A549 (cell line): Measurements from ENCODE around the gene LIN28A. TPM values are rescaled to one million over a fixed set of nuclear protein-coding genes. Genes with fewer than 3 reads are reported as not detected.

ENCODE experiments used
- ATAC-seq, 2 experiments: fragments of 200-7000 bp in 1 of 2; fragments of >200 bp in 1 of 2; cut with Nextera tagmentation in 1 of 2; cut with Tn5 transposase in 1 of 2; 3 replicates each; pipeline versions ENCODE4 v1.8.0 to v1.9.1; 2018 to 2020; ENCODE audit warnings: mild to moderate bottlenecking in 1 of 2, moderate library complexity in 1 of 2
- CTCF ChIA-PET: fragments of 300-600 bp; sonication (Branson Sonifier 250); formaldehyde crosslinking; extraction: SDS; loops from one replicate; lab custom pipeline; 2021; ENCODE audit warnings: antibody characterized with exemption, inconsistent platforms; lab: Yijun Ruan, JAX
- POLR2A ChIA-PET: fragments of 350-600 bp; formaldehyde crosslinking; extraction: SDS; loops from one replicate; lab custom pipeline; 2021; ENCODE audit warnings: antibody characterized with exemption, inconsistent platforms; lab: Yijun Ruan, JAX
- DNase-seq, 2 experiments: peaks; one replicate each; pipeline versions ENCODE4 v3.0.0 to v3.0.0-alpha.2; 2011 to 2016; ENCODE audit warnings: low read depth in 1 of 2, low spot score in 1 of 2
- FAIRE-seq: peaks from 2 replicates; lab custom pipeline; 2011; peaks lifted over from hg19 to GRCh38; lab: Jason Lieb, UNC
- H3K27ac ChIP-seq, 2 experiments: fragments of >200 bp; sonication (Bioruptor Twin); formaldehyde crosslinking; 3 replicates each; pipeline ENCODE4 v1.5.1; 2016 to 2017
- H3K4me1 ChIP-seq: fragments of >200 bp; sonication (Bioruptor Twin); formaldehyde crosslinking; 3 replicates; pipeline ENCODE4 v1.6.1; 2016
- H3K4me2 ChIP-seq: fragments of >200 bp; sonication (Bioruptor Twin); formaldehyde crosslinking; 3 replicates; pipeline ENCODE4 v1.6.1; 2016
- H3K4me3 ChIP-seq: fragments of >200 bp; sonication (Bioruptor Twin); formaldehyde crosslinking; 3 replicates; pipeline ENCODE4 v1.5.1; 2016
- H3K9me3 ChIP-seq: fragments of >200 bp; sonication (Bioruptor Twin); formaldehyde crosslinking; 3 replicates; pipeline ENCODE4 v1.6.1; 2016
- ATOH8 ChIP-seq: fragments of 250-450 bp; sonication (Bioruptor Pico); IDR thresholded peaks from 2 replicates; pipeline ENCODE4 v1.5.0; 2020; ENCODE audit warnings: low read depth, mild to moderate bottlenecking, moderate library complexity
- BHLHE40 ChIP-seq: IDR thresholded peaks from 2 replicates; pipeline ENCODE4 v1.6.1; 2012; ENCODE audit warnings: low read depth, low read length, inconsistent platforms
- CBX8 ChIP-seq: fragments of 200-600 bp; sonication (generic); IDR thresholded peaks from 2 replicates; pipeline ENCODE4 v1.6.1; 2016
- CEBPB ChIP-seq, 2 experiments: fragments of >200 bp in 1 of 2; sonication (Bioruptor Twin) in 1 of 2; formaldehyde crosslinking in 1 of 2; IDR thresholded peaks; 2 replicates each; pipeline ENCODE4 v1.6.1; 2012 to 2016
- CHD4 ChIP-seq: fragments of 200-600 bp; sonication (generic); IDR thresholded peaks from 2 replicates; pipeline ENCODE4 v1.6.1; 2016; ENCODE audit warnings: antibody characterized with exemption, mild to moderate bottlenecking, borderline replicate concordance
- CTCF ChIP-seq: fragments of >200 bp; sonication (Bioruptor Twin); formaldehyde crosslinking; IDR thresholded peaks from 3 replicates; pipeline ENCODE4 v1.5.1; 2016
- E2F6 ChIP-seq: IDR thresholded peaks from 2 replicates; pipeline ENCODE4 v1.6.1; 2012; ENCODE audit warnings: low read depth, borderline replicate concordance
- EHF ChIP-seq: fragments of 250-450 bp; sonication (Bioruptor Pico); IDR thresholded peaks from 2 replicates; pipeline ENCODE4 v1.5.0; 2020; ENCODE audit warnings: mild to moderate bottlenecking
- EHMT2 ChIP-seq: fragments of 200-600 bp; sonication (generic); IDR thresholded peaks from 2 replicates; pipeline ENCODE4 v1.6.1; 2016; ENCODE audit warnings: antibody characterized with exemption, low read depth, mild to moderate bottlenecking, moderate library complexity
- EP300 ChIP-seq, 2 experiments: fragments of >200 bp; sonication (Bioruptor Twin); formaldehyde crosslinking; IDR thresholded peaks; 2 replicates in 1 of 2; 3 replicates in 1 of 2; pipeline ENCODE4 v1.6.1; 2016 to 2017
- FOSB ChIP-seq: fragments of 250-450 bp; sonication (Bioruptor Pico); IDR thresholded peaks from 2 replicates; pipeline ENCODE4 v1.5.0; 2020; ENCODE audit warnings: mild to moderate bottlenecking, moderate library complexity
- FOSL2 ChIP-seq, 2 experiments: fragments of 450-650 bp in 1 of 2; fragments of >200 bp in 1 of 2; sonication (Bioruptor Twin) in 1 of 2; formaldehyde crosslinking; IDR thresholded peaks; 2 replicates each; pipeline versions ENCODE4 v1.5.0 to v1.6.1; 2016 to 2020; ENCODE audit warnings: mild to moderate bottlenecking in 1 of 2, moderate library complexity in 1 of 2
- HDAC2 ChIP-seq: fragments of 200-600 bp; sonication (generic); IDR thresholded peaks from 2 replicates; pipeline ENCODE4 v1.6.1; 2016
- HEYL ChIP-seq: fragments of 250-450 bp; sonication (Bioruptor Pico); IDR thresholded peaks from 2 replicates; pipeline ENCODE4 v1.8.0; 2021; ENCODE audit warnings: mild to moderate bottlenecking, moderate library complexity
- HMGXB4 ChIP-seq: fragments of 250-450 bp; sonication (Bioruptor Pico); IDR thresholded peaks from 2 replicates; pipeline ENCODE4 v1.5.0; 2021; ENCODE audit warnings: mild to moderate bottlenecking, moderate library complexity, borderline replicate concordance
- HOXB13 ChIP-seq: fragments of 250-450 bp; sonication (Bioruptor Pico); IDR thresholded peaks from 2 replicates; pipeline ENCODE4 v1.5.0; 2020; ENCODE audit warnings: low read depth, mild to moderate bottlenecking, moderate library complexity
- HOXB5 ChIP-seq: fragments of 250-450 bp; sonication (Bioruptor Pico); IDR thresholded peaks from 2 replicates; pipeline ENCODE4 v1.5.0; 2020; ENCODE audit warnings: mild to moderate bottlenecking, moderate library complexity
- JUNB ChIP-seq: fragments of >200 bp; sonication (Bioruptor Twin); formaldehyde crosslinking; IDR thresholded peaks from 2 replicates; pipeline ENCODE4 v1.6.1; 2016
- KDM1A ChIP-seq: fragments of 200-600 bp; sonication (generic); IDR thresholded peaks from 2 replicates; pipeline ENCODE4 v1.6.1; 2016; ENCODE audit warnings: low read depth, mild to moderate bottlenecking
- MAFK ChIP-seq: fragments of 450-650 bp; IDR thresholded peaks from 2 replicates; pipeline ENCODE4 v1.6.1; 2014; ENCODE audit not compliant: partially characterized antibody
- MAX ChIP-seq: IDR thresholded peaks from 2 replicates; pipeline ENCODE4 v1.6.1; 2012
- MAZ ChIP-seq: fragments of 150-350 bp; IDR thresholded peaks from 2 replicates; pipeline ENCODE4 v1.6.1; 2014; ENCODE audit warnings: antibody characterized with exemption, low read depth, low read length, borderline replicate concordance
- MYC ChIP-seq: IDR thresholded peaks from 2 replicates; pipeline ENCODE4 v1.6.1; 2012; ENCODE audit warnings: mild to moderate bottlenecking, inconsistent platforms, low read length, improper control_type of control experiment, borderline replicate concordance
- NFE2L2 ChIP-seq: fragments of 150-350 bp; conservative IDR thresholded peaks from 2 replicates; pipeline ENCODE4 v1.6.1; 2014; ENCODE audit warnings: low read length
- PHF8 ChIP-seq: fragments of 200-600 bp; sonication (generic); IDR thresholded peaks from 2 replicates; pipeline ENCODE4 v1.6.1; 2016; ENCODE audit warnings: low read depth, mild to moderate bottlenecking, antibody characterized with exemption, moderate library complexity, borderline replicate concordance
- POLR2A ChIP-seq: IDR thresholded peaks from 2 replicates; pipeline ENCODE4 v1.6.1; 2012; ENCODE audit warnings: mild to moderate bottlenecking, low read length
- RARB ChIP-seq: fragments of 250-450 bp; sonication (Bioruptor Pico); IDR thresholded peaks from 2 replicates; pipeline ENCODE4 v1.8.0; 2021; ENCODE audit warnings: mild to moderate bottlenecking, moderate library complexity
- REST ChIP-seq: fragments of 200-600 bp; sonication (generic); IDR thresholded peaks from 2 replicates; pipeline ENCODE4 v1.6.1; 2016; ENCODE audit warnings: antibody characterized with exemption, mild to moderate bottlenecking, moderate library complexity
- RNF2 ChIP-seq: fragments of 200-600 bp; sonication (generic); IDR thresholded peaks from 2 replicates; pipeline ENCODE4 v1.6.1; 2016; ENCODE audit warnings: low read depth, mild to moderate bottlenecking, antibody characterized with exemption, moderate library complexity, borderline replicate concordance
- SREBF2 ChIP-seq: fragments of 450-650 bp; IDR thresholded peaks from 2 replicates; pipeline ENCODE4 v1.6.1; 2014; ENCODE audit warnings: mild to moderate bottlenecking, moderate library complexity
- USF2 ChIP-seq: fragments of 450-650 bp; IDR thresholded peaks from 2 replicates; pipeline ENCODE4 v1.6.1; 2014; ENCODE audit warnings: antibody characterized with exemption
- ZFP36 ChIP-seq: fragments of 450-650 bp; IDR thresholded peaks from 2 replicates; pipeline ENCODE4 v1.6.1; 2014; ENCODE audit warnings: borderline replicate concordance; ENCODE audit not compliant: partially characterized antibody
- ZSCAN20 ChIP-seq: fragments of 250-450 bp; sonication (Bioruptor Pico); IDR thresholded peaks from 2 replicates; pipeline ENCODE4 v1.8.0; 2022; ENCODE audit warnings: mild to moderate bottlenecking, moderate library complexity
- WGBS: methylation state at CpG from one replicate; pipeline ENCODE4 v1.1.6; 2017; ENCODE audit errors: missing lambda C conversion rate; 5-methylcytosine and 5-hydroxymethylcytosine counted together
- polyA plus RNA-seq, 4 experiments: library from polyadenylated mRNA; depleted of rRNA in 3 of 4; stranded (reverse); fragments of >200 nt; fragmentation: RNase III in 1 of 4; extraction: RNeasy Plus Mini Kit Qiagen cat#74134 plus additional on column Dnase treatment in 1 of 4; gene quantifications; 2 replicates in 3 of 4; 3 replicates in 1 of 4; pipeline ENCODE4 v1.2.3, GENCODE V29; 2011 to 2017

LIN28A gene
- polyA plus RNA-seq, 2 of the 4 experiments (the other 2 are of a cell fraction): 0.03 to 0.04 TPM

- Histone ChIP-seq H3K4me2 (0 out of 3 replicates have a peak overlapping the region, but pooled peaks have one; percentile 32), H3K27ac (peak overlapping the region in 1 of 2 experiments; percentile 58; a peak in 2 of 6 replicates), H3K9me3 (no peaks in the 10 kb centered on the region), H3K4me1 (peaks cover 20% of the 10 kb centered on the region), H3K4me3 (no peak overlapping the region)
- ATAC-seq (no peak), FAIRE-seq (no peak), DNase-seq (peak in 1 of 2 experiments; percentile 64)
- POLR2A ChIA-PET: no interaction called here
- CTCF ChIA-PET: interaction anchor here (0.6 to 2.8 kb wide), 6 partner anchors 24 to 278 kb away, joined by 3 to 10 read pairs (median 4); no protein-coding TSS in a partner anchor
- 17% methylated on average over 7 of the region's 7 CpGs for WGBS
- TF ChIP-seq E2F6 (no peak), MYC (no peak), MAX (no peak; the same call in 1 of the 2 replicates), CEBPB (IDR thresholded peaks at IDR 0.05) (peak; percentile 59 to 91; a peak in 3 of 4 replicates), CHD4 (no peak), HMGXB4 (CRISPR knock-in tag) (no peak), EHF (no peak), EHMT2 (no peak), FOSL2 (IDR thresholded peaks at IDR 0.05) (peak; percentile 52; the same call in 1 of the 2 replicates), FOSL2 (CRISPR knock-in tag; IDR thresholded peaks at IDR 0.05) (peak; percentile 79), CBX8 (no peak), RNF2 (no peak), ATOH8 (CRISPR knock-in tag) (no peak), POLR2A (no peak), ZFP36 (no peak), REST (no peak), SREBF2 (no peak), HEYL (CRISPR knock-in tag) (no peak), BHLHE40 (no peak), HOXB13 (CRISPR knock-in tag) (no peak), MAZ (no peak), MAFK (no peak), NFE2L2 (no peak), RARB (CRISPR knock-in tag) (no peak), CTCF (no peak), JUNB (peak; percentile 53; the same call in 1 of the 2 replicates), USF2 (no peak), KDM1A (no peak), ZSCAN20 (CRISPR knock-in tag) (no peak), HDAC2 (no peak), FOSB (CRISPR knock-in tag) (no peak), HOXB5 (CRISPR knock-in tag) (no peak), PHF8 (no peak), EP300 (IDR thresholded peaks at IDR 0.05) (no peak; a peak in 1 of 5 replicates)
Measured at GRCh38 chr1:26387447-26387846, 23.2 kb upstream of the LIN28A start.
